Astrocyte of the spinal cord (primary cell): ENCODE data around the gene ZNF408.

Experiments used
- DNase-seq: peaks from one replicate; pipeline ENCODE4 v3.0.0; 2011; ENCODE audit warnings: low read depth, low spot score
- H3K4me3 ChIP-seq: 2 replicates; pipeline ENCODE4 v1.5.1; 2011; ENCODE audit warnings: low read depth, mild to moderate bottlenecking, low read length, moderate library complexity
- CTCF ChIP-seq: IDR thresholded peaks from 2 replicates; pipeline ENCODE4 v1.5.1; 2012; ENCODE audit warnings: low read depth, mild to moderate bottlenecking, low read length, inconsistent platforms
- in situ Hi-C: cut with HindIII; loops from 2 replicates; pipeline ENCODE4 v1.10.0; 2017; ENCODE audit warnings: low sequenced_read_pairs

ZNF408 gene

GRCh38 chr11:46695345-46696211, 5.3 kb upstream of the ZNF408 start:
- TF ChIP-seq CTCF: no peak
- no peak for DNase-seq
- in situ Hi-C loops: no loop called here
- no peak overlapping the region for H3K4me3 ChIP-seq

GRCh38 chr11:46696212-46696558, 4.6 kb upstream of the ZNF408 start:
- TF ChIP-seq CTCF: no peak
- in situ Hi-C loops: no loop called here
- H3K4me3 ChIP-seq: no peak overlapping the region
- DNase-seq: no peak

GRCh38 chr11:46697303-46697702, 3.5 kb upstream of the ZNF408 start:
- in situ Hi-C loops: no loop called here
- no peak overlapping the region for H3K4me3 ChIP-seq
- TF ChIP-seq CTCF: no peak
- DNase-seq: no peak

- H3K4me3 ChIP-seq: no peak overlapping the region
- in situ Hi-C loops: no loop called here
- TF ChIP-seq CTCF: no peak
- DNase-seq: no peak
Observed at GRCh38 chr11:46697723-46698122, 3.1 kb upstream of the ZNF408 start.

- no peak overlapping the region for H3K4me3 ChIP-seq
- no peak for TF ChIP-seq CTCF
- no peak for DNase-seq
- in situ Hi-C loops: no loop called here
Observed at GRCh38 chr11:46698597-46698996, 2.2 kb upstream of the ZNF408 start.

- in situ Hi-C loops: no loop called here
- H3K4me3 ChIP-seq: peak overlapping the region; percentile 99
- TF ChIP-seq CTCF: no peak
- DNase-seq: no peak
Observed at GRCh38 chr11:46701078-46701654, 335 bp downstream of the ZNF408 start.
